Activated CD8-positive, alpha-beta memory T cell treated with anti-CD3 and anti-CD28 coated beads, Interleukin-2, amount 50 U/mL, for 24 hours (primary cell): ENCODE results near the gene USP40.
A peak's percentile ranks its signal among the peaks of the same experiment; 100 is the strongest.
"Not testable (repeated sequence)": the region's sequence is repeated elsewhere in the genome, so short reads cannot be mapped to it uniquely, and the experiment has no call there.

Experiments
- DNase-seq: peaks from one replicate; pipeline ENCODE4 v3.0.0-alpha.2; 2020; ENCODE audit errors: extremely low read depth

Gene USP40

GRCh38 chr2:233566141-233566956 is at the start of gene USP40:
Gene USP40 (minus strand): TSS chr2:233566782. CDS start chr2:233565554, 1,228 bp downstream.
- peak; percentile 10 for DNase-seq

- no peak for DNase-seq
Measured at GRCh38 chr2:233611284-233611683, 44.7 kb upstream of the USP40 start.

- DNase-seq, result no peak
Measured at GRCh38 chr2:233605680-233606079, 39.1 kb upstream of the USP40 start.

GRCh38 chr2:233604826-233605225 is 38.2 kb upstream of the USP40 start:
- no peak for DNase-seq

GRCh38 chr2:233603520-233603919 is 36.9 kb upstream of the USP40 start:
- DNase-seq, result no peak

- DNase-seq, result no peak
Measured at GRCh38 chr2:233602076-233602475, 35.5 kb upstream of the USP40 start.

- no peak for DNase-seq
Measured at GRCh38 chr2:233600386-233600785, 33.8 kb upstream of the USP40 start.

GRCh38 chr2:233598952-233599351 is 32.4 kb upstream of the USP40 start:
- no peak for DNase-seq

GRCh38 chr2:233597522-233597921 is 30.9 kb upstream of the USP40 start:
- no peak for DNase-seq

- no peak for DNase-seq
Measured at GRCh38 chr2:233593201-233593600, 26.6 kb upstream of the USP40 start.

GRCh38 chr2:233592706-233593105 is 26.1 kb upstream of the USP40 start:
- DNase-seq, result not testable (repeated sequence)

GRCh38 chr2:233588400-233588799 is 21.8 kb upstream of the USP40 start:
- no peak for DNase-seq

GRCh38 chr2:233584210-233584609 is 17.6 kb upstream of the USP40 start:
- no peak for DNase-seq

GRCh38 chr2:233583217-233583965 is 16.8 kb upstream of the USP40 start:
- DNase-seq, result not testable (repeated sequence)

- not testable (repeated sequence) for DNase-seq
Measured at GRCh38 chr2:233577341-233577740, 10.8 kb upstream of the USP40 start.

GRCh38 chr2:233572468-233572867 is 5.9 kb upstream of the USP40 start:
- DNase-seq, result no peak

- no peak for DNase-seq
Measured at GRCh38 chr2:233571462-233571861, 4.9 kb upstream of the USP40 start.

GRCh38 chr2:233571001-233571400 is 4.4 kb upstream of the USP40 start:
- DNase-seq, result no peak

GRCh38 chr2:233565685-233566140 is 869 bp downstream of the USP40 start:
- DNase-seq, result no peak

GRCh38 chr2:233563663-233564430 is 2.7 kb downstream of the USP40 start:
- DNase-seq, result no peak

GRCh38 chr2:233556881-233557736 is 9.5 kb downstream of the USP40 start:
- no peak for DNase-seq
